Glomerular visceral epithelial cell (primary cell): Measurements from ENCODE around the gene NTN4.
"Not testable (repeated sequence)": the region's sequence is repeated elsewhere in the genome, so short reads cannot be mapped to it uniquely, and the experiment has no call there.

Experiments used
- DNase-seq: peaks from one replicate; pipeline ENCODE4 v3.0.0-alpha.2; 2016; ENCODE audit errors: extremely low spot score

Gene NTN4

GRCh38 chr12:95755261-95755865 is 35.2 kb downstream of the NTN4 start:
- DNase-seq = no peak

- not testable (repeated sequence) for DNase-seq
Measured at GRCh38 chr12:95746062-95746461, 44.5 kb downstream of the NTN4 start.

GRCh38 chr12:95742586-95742985 is 48.0 kb downstream of the NTN4 start:
- DNase-seq = no peak

GRCh38 chr12:95741635-95742034 is 48.9 kb downstream of the NTN4 start:
- no peak for DNase-seq

- no peak for DNase-seq
Measured at GRCh38 chr12:95740751-95741150, 49.8 kb downstream of the NTN4 start.

GRCh38 chr12:95739561-95740313 is 50.8 kb downstream of the NTN4 start:
- DNase-seq = no peak

GRCh38 chr12:95738024-95738611 is 52.4 kb downstream of the NTN4 start:
- DNase-seq = no peak

- DNase-seq = no peak
Measured at GRCh38 chr12:95736631-95737030, 53.9 kb downstream of the NTN4 start.

- not testable (repeated sequence) for DNase-seq
Measured at GRCh38 chr12:95735728-95736127, 54.8 kb downstream of the NTN4 start.

GRCh38 chr12:95733141-95733825 is 57.3 kb downstream of the NTN4 start:
- DNase-seq = peak; percentile 52

- DNase-seq = no peak
Measured at GRCh38 chr12:95731519-95731958, 59.0 kb downstream of the NTN4 start.

- DNase-seq = no peak
Measured at GRCh38 chr12:95730457-95730856, 60.1 kb downstream of the NTN4 start.

- DNase-seq = no peak
Measured at GRCh38 chr12:95726903-95727302, 63.7 kb downstream of the NTN4 start.

- no peak for DNase-seq
Measured at GRCh38 chr12:95724767-95725166, 65.8 kb downstream of the NTN4 start.

- peak; percentile 20 for DNase-seq
Measured at GRCh38 chr12:95723693-95724384, 66.7 kb downstream of the NTN4 start.

- no peak for DNase-seq
Measured at GRCh38 chr12:95721320-95721719, 69.2 kb downstream of the NTN4 start.

GRCh38 chr12:95720146-95720545 is 70.4 kb downstream of the NTN4 start:
- DNase-seq = no peak

GRCh38 chr12:95718772-95719171 is 71.8 kb downstream of the NTN4 start:
- DNase-seq = no peak

- DNase-seq = no peak
Measured at GRCh38 chr12:95718006-95718431, 72.5 kb downstream of the NTN4 start.

GRCh38 chr12:95717316-95717928 is 73.1 kb downstream of the NTN4 start:
- no peak for DNase-seq

- DNase-seq = no peak
Measured at GRCh38 chr12:95715177-95715576, 75.4 kb downstream of the NTN4 start.
